ENCODE measurements around the gene C16orf86. TPM values are rescaled to one million over a fixed set of nuclear protein-coding genes. Genes with fewer than 3 reads are reported as not detected.

C16orf86 gene
- total RNA-seq, 1 experiment from 2014 or later: 4.9 TPM

DNA sequence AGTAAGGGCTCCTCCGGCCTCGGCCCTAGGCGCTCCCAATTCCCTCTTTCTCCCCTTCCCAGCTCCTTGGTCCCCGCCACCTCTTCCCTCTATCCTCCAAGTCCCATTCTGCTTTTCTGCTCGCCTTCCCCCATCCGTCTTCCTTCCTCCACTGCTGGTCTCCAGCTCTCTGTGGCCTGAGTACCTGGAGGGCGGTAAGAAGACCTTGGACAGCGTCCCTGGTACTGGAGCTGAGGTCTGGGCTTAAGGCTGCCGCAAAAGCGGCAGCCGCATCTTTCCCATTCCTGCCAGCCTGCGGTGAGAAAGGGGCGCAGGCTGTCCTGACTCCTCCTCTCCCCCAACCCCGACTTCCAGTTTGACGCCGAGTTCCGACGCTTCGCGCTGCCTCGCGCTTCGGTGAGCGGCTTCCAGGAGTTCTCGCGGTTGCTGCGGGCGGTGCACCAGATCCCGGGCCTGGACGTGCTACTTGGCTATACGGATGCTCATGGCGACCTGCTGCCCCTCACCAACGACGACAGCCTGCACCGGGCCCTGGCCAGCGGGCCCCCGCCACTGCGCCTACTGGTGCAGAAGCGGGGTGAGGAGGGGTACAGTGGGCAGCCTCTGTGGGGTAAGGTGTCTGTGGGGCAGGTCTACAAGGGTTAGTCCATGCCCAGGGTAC, 5.4 kb upstream of the C16orf86 start (continued):
- TF ChIP-seq, protein P1, sequence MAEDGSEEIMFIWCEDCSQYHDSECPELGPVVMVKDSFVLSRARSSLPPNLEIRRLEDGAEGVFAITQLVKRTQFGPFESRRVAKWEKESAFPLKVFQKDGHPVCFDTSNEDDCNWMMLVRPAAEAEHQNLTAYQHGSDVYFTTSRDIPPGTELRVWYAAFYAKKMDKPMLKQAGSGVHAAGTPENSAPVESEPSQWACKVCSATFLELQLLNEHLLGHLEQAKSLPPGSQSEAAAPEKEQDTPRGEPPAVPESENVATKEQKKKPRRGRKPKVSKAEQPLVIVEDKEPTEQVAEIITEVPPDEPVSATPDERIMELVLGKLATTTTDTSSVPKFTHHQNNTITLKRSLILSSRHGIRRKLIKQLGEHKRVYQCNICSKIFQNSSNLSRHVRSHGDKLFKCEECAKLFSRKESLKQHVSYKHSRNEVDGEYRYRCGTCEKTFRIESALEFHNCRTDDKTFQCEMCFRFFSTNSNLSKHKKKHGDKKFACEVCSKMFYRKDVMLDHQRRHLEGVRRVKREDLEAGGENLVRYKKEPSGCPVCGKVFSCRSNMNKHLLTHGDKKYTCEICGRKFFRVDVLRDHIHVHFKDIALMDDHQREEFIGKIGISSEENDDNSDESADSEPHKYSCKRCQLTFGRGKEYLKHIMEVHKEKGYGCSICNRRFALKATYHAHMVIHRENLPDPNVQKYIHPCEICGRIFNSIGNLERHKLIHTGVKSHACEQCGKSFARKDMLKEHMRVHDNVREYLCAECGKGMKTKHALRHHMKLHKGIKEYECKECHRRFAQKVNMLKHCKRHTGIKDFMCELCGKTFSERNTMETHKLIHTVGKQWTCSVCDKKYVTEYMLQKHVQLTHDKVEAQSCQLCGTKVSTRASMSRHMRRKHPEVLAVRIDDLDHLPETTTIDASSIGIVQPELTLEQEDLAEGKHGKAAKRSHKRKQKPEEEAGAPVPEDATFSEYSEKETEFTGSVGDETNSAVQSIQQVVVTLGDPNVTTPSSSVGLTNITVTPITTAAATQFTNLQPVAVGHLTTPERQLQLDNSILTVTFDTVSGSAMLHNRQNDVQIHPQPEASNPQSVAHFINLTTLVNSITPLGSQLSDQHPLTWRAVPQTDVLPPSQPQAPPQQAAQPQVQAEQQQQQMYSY (CRISPR knock-in tag; IDR thresholded peaks at IDR 0.05): peak; percentile 93
- TF ChIP-seq HMGXB4 (CRISPR knock-in tag; IDR thresholded peaks at IDR 0.05) (no peak; the same call in 1 of the 2 replicates), ERG (CRISPR knock-in tag; IDR thresholded peaks at IDR 0.05) (no peak), ZNF416 (CRISPR knock-in tag; IDR thresholded peaks at IDR 0.05) (no peak), OVOL2 (CRISPR knock-in tag; IDR thresholded peaks at IDR 0.05; ENCODE audit: borderline replicate concordance) (no peak), SOX15 (CRISPR knock-in tag; IDR thresholded peaks at IDR 0.05) (no peak), ARID4B (CRISPR knock-in tag; IDR thresholded peaks at IDR 0.05; ENCODE audit: borderline replicate concordance) (peak; percentile 67; the same call in 1 of the 2 replicates), ZNF121 (CRISPR knock-in tag; IDR thresholded peaks at IDR 0.05) (no peak), RORB (CRISPR knock-in tag; IDR thresholded peaks at IDR 0.05) (no peak), ZNF281 (CRISPR knock-in tag; IDR thresholded peaks at IDR 0.05) (no peak), CBFB (CRISPR knock-in tag; IDR thresholded peaks at IDR 0.05; ENCODE audit: low read depth) (no peak), USF2 (CRISPR knock-in tag; IDR thresholded peaks at IDR 0.05) (no peak; the same call in 1 of the 2 replicates), JUN (CRISPR knock-in tag; IDR thresholded peaks at IDR 0.05) (0 out of 2 replicates have a peak, but pooled peaks have one; percentile 27), ZNF138 (CRISPR knock-in tag; conservative IDR thresholded peaks at IDR 0.05) (peak; percentile 86; the same call in 1 of the 2 replicates), ZNF219 (CRISPR knock-in tag; IDR thresholded peaks at IDR 0.05; ENCODE audit: borderline replicate concordance) (peak; percentile 64; the same call in 1 of the 2 replicates), EMX1 (CRISPR knock-in tag; IDR thresholded peaks at IDR 0.05) (no peak), IRF2 (CRISPR knock-in tag; IDR thresholded peaks at IDR 0.05; ENCODE audit: borderline replicate concordance, low read depth) (no peak)
- TF ChIP-seq, protein P2, sequence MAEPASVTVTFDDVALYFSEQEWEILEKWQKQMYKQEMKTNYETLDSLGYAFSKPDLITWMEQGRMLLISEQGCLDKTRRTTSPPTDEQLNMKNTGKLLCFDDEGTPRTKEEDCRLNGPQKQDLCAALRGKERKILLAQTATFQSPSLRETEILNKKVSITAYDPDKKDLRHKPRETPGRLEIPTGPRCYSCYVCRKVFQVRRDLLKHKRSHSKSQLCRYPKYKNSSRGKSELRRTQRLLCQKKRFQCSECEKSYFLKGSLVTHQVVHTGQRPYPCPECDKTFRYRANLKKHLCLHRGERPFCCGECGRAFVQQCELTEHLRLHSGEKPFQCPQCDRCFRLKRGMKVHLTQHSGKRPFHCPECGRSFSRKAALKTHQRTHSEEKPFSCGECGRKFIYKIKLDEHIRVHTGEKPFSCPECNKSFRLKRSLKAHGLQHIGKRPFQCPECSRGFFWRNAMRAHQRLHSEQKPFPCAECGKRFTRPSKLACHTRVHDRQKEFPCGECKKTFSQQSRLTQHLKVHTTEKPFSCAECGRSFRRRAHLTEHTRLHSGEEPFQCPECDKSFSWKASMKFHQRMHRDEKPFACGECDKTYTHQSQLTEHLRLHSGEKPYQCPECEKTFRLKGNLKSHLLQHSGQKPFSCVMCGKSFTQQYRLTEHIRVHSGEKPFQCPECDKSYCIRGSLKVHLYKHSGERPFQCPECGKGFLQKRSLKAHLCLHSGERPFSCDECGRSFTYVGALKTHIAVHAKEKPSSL (CRISPR knock-in tag; conservative IDR thresholded peaks at IDR 0.05): no peak

Data from WTC11 (cell line).